Measurements from ENCODE around the gene PSMD2. TPM values are rescaled to one million over a fixed set of nuclear protein-coding genes. Genes with fewer than 3 reads are reported as not detected.

The PSMD2 gene
- total RNA-seq, 4 donors from 2014 or later = 63.6 to 234 (median 195) TPM

DNA sequence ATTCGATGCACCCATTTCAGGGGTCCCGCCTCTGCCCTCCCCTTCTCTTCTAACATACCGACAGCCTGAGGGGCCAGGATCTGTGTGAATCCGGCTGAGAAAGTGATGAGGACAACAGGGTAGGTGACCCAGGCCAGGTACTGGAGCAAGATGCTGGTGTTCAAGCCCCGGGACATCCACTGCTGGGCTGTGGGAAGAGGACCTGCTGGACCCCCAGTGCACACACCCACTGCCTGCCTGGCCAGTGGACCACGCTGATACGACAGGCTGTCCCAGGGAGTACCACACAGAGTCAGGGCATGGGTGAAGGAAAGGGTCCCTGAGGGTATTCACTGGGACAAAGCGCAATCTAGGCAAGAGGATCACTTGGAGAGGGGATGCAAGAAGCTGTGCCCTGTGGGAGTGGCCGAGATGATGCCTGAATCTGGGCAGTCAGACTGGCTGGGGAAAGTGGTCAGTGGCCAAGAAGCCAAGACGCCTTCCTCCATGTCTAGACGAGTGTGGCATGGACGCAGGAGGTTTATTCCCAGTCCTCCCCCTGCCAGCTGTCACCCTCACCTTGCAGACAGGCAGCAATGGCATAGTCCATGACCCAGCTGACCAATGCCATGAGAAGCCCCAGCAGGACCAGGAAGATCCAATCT, 59.2 kb downstream of the PSMD2 start:
- H3K4me3 ChIP-seq = no peak overlapping the region
- no peak for DNase-seq
- intact Hi-C loops (cut with DNase I; ENCODE audit: low total_unique reads) = loop anchor here (10.0 kb wide), 1 partner anchor 53 kb away; no protein-coding TSS in a partner anchor
- peaks cover 7 to 29% (median 18%) of the 10 kb centered on the region in 4 donors for H3K4me1 ChIP-seq
- TF ChIP-seq POLR2AphosphoS5 (IDR thresholded peaks at IDR 0.05) (no peak), POLR2A (IDR thresholded peaks at IDR 0.05) (no peak), EP300 (IDR thresholded peaks at IDR 0.05; ENCODE audit: low read depth) (no peak)
- TF ChIP-seq, protein P1, sequence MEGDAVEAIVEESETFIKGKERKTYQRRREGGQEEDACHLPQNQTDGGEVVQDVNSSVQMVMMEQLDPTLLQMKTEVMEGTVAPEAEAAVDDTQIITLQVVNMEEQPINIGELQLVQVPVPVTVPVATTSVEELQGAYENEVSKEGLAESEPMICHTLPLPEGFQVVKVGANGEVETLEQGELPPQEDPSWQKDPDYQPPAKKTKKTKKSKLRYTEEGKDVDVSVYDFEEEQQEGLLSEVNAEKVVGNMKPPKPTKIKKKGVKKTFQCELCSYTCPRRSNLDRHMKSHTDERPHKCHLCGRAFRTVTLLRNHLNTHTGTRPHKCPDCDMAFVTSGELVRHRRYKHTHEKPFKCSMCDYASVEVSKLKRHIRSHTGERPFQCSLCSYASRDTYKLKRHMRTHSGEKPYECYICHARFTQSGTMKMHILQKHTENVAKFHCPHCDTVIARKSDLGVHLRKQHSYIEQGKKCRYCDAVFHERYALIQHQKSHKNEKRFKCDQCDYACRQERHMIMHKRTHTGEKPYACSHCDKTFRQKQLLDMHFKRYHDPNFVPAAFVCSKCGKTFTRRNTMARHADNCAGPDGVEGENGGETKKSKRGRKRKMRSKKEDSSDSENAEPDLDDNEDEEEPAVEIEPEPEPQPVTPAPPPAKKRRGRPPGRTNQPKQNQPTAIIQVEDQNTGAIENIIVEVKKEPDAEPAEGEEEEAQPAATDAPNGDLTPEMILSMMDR (IDR thresholded peaks at IDR 0.05) = no peak
- no peaks in the 10 kb centered on the region for H3K9me3 ChIP-seq
- 94 to 100% methylated on average over 2 to 12 of the region's 12 CpGs for WGBS, 2 donors (ENCODE audit: low coverage in 1 of 2)
- in situ Hi-C loops (cut with MboI; ENCODE audit: low pct_ligation_motif_present in 1 of 4, low pct_unique_long_range_greater_than_20kb in 1 of 4, low sequenced_read_pairs in 3 of 4) = loop anchor here in 1 of 4 donors (25.0 kb wide), 1 partner anchor 429 kb away; no protein-coding TSS in a partner anchor
- no peaks in the 10 kb centered on the region for H3K27me3 ChIP-seq
- H3K27ac ChIP-seq = no peak overlapping the region
- peaks cover 0 to 7% (median 0%) of the 10 kb centered on the region in 4 donors for H3K36me3 ChIP-seq

Small RNA genes within 50 kb of the gene (small RNA-seq; reads per million reads assigned to genes)
- 1,632 to 2,666 (median 2,359) reads per million in 4 donors for gene SNORD66

Other genes with a start within 250 kb of the PSMD2 start
- gene HTR3C, start 246.2 kb upstream of the PSMD2 start, total RNA-seq = under 1 TPM in 1 of 4 donors, not detected in 3; 0.48 TPM
- gene HTR3E, start 202.2 kb upstream of the PSMD2 start, total RNA-seq = 1 to 10 TPM in 2 of 4 donors, under 1 TPM in 1, not detected in 1; 0.80 to 1.8 (median 1.3) TPM
- gene EIF2B5, start 163.9 kb upstream of the PSMD2 start, total RNA-seq = 10 to 100 TPM; 45.1 to 49.7 (median 48.1) TPM
- 100 to 1,000 TPM in 1 of 4 donors, 10 to 100 TPM in 3; 54.1 to 174 (median 65.7) TPM for gene DVL3, start 143.9 kb upstream of the PSMD2 start, total RNA-seq
- 100 to 1,000 TPM; 153 to 318 (median 182) TPM for gene AP2M1, start 124.4 kb upstream of the PSMD2 start, total RNA-seq
- 100 to 1,000 TPM in 2 of 4 donors, 10 to 100 TPM in 2; 58.6 to 286 (median 133) TPM for gene ABCF3, start 113.0 kb upstream of the PSMD2 start, total RNA-seq
- gene VWA5B2, start 69.7 kb upstream of the PSMD2 start, total RNA-seq = 1 to 10 TPM in 2 of 4 donors, under 1 TPM in 1, not detected in 1; 0.95 to 5.0 (median 1.4) TPM
- gene ALG3, start 50.3 kb upstream of the PSMD2 start, total RNA-seq = 10 to 100 TPM; 37.3 to 67.3 (median 52.2) TPM
- 1 to 10 TPM in 3 of 4 donors, not detected in 1; 4.0 to 7.3 (median 5.9) TPM for gene EEF1AKMT4, start 49.6 kb upstream of the PSMD2 start, total RNA-seq
- not detected for gene CAMK2N2, start 37.7 kb upstream of the PSMD2 start, total RNA-seq
- gene ECE2, start 23.2 kb upstream of the PSMD2 start, total RNA-seq = not detected
- 100 to 1,000 TPM; 135 to 453 (median 217) TPM for gene EIF4G1, start 15.4 kb downstream of the PSMD2 start, total RNA-seq
- 10 to 100 TPM; 18.5 to 41.1 (median 28.8) TPM for gene FAM131A, start 38.4 kb downstream of the PSMD2 start, total RNA-seq
- gene CLCN2, start 62.4 kb downstream of the PSMD2 start, total RNA-seq = 100 to 1,000 TPM in 1 of 4 donors, 10 to 100 TPM in 3; 13.7 to 246 (median 73.1) TPM
- gene POLR2H, start 62.5 kb downstream of the PSMD2 start, total RNA-seq = 100 to 1,000 TPM in 3 of 4 donors, 10 to 100 TPM in 1; 74.4 to 206 (median 146) TPM
- not detected for gene THPO, start 79.0 kb downstream of the PSMD2 start, total RNA-seq
- 1 to 10 TPM; 1.9 to 7.0 (median 4.5) TPM for gene CHRD, start 80.8 kb downstream of the PSMD2 start, total RNA-seq

All from transverse colon (tissue), 4 donors.